Measurements from ENCODE around the gene NDUFS7. TPM values are rescaled to one million over a fixed set of nuclear protein-coding genes. Genes with fewer than 3 reads are reported as not detected.

NDUFS7 gene
- total RNA-seq, 4 donors from 2014 or later, result 77.7 to 106 (median 86.1) TPM

- no peak for ATAC-seq
- Histone ChIP-seq H3K4me1 (peaks cover 0 to 26% (median 11%) of the 10 kb centered on the region in 3 donors), H3K27me3 (no peaks in the 10 kb centered on the region), H3K4me3 (no peak overlapping the region), H3K36me3 (peaks cover 0 to 91% of the 10 kb centered on the region in 2 donors), H3K9me3 (no peaks in the 10 kb centered on the region), H3K27ac (no peak overlapping the region)
- TF ChIP-seq EP300 (IDR thresholded peaks at IDR 0.05) (no peak), CTCF (IDR thresholded peaks at IDR 0.05) (no peak), POLR2A (IDR thresholded peaks at IDR 0.05) (no peak), POLR2AphosphoS5 (IDR thresholded peaks at IDR 0.05) (no peak)
- 100% methylated on average over 2 of the region's 52 CpGs; no CpG with 5 or more reads in 1 of the 2 donors for WGBS, 2 donors (ENCODE audit: low coverage in 1 of 2)
Observed at GRCh38 chr19:1370579-1371361, 12.9 kb upstream of the NDUFS7 start.

- Histone ChIP-seq H3K27ac (peak overlapping the region; percentile 6 to 84 (median 80)), H3K4me3 (no peak overlapping the region), H3K9me3 (no peaks in the 10 kb centered on the region), H3K4me1 (peaks cover 0 to 26% (median 11%) of the 10 kb centered on the region in 3 donors), H3K27me3 (no peaks in the 10 kb centered on the region), H3K36me3 (peaks cover 0 to 85% of the 10 kb centered on the region in 2 donors)
- WGBS, 2 donors (ENCODE audit: low coverage in 1 of 2), result 20 to 80% methylated on average over 1 to 2 of the region's 20 CpGs
- TF ChIP-seq POLR2A (IDR thresholded peaks at IDR 0.05) (no peak), CTCF (IDR thresholded peaks at IDR 0.05) (no peak), EP300 (IDR thresholded peaks at IDR 0.05) (no peak), POLR2AphosphoS5 (IDR thresholded peaks at IDR 0.05) (no peak)
- peak; percentile 10 for ATAC-seq
Observed at GRCh38 chr19:1373042-1373533, 10.6 kb upstream of the NDUFS7 start.

- TF ChIP-seq POLR2AphosphoS5 (IDR thresholded peaks at IDR 0.05) (peak; percentile 67), POLR2A (IDR thresholded peaks at IDR 0.05) (no peak), CTCF (IDR thresholded peaks at IDR 0.05) (no peak), EP300 (IDR thresholded peaks at IDR 0.05) (no peak)
- ATAC-seq, result peak; percentile 79
- 33 to 87% methylated on average over 7 to 8 of the region's 22 CpGs for WGBS, 2 donors (ENCODE audit: low coverage in 1 of 2)
Observed at GRCh38 chr19:1373534-1374249, 10.0 kb upstream of the NDUFS7 start.

GRCh38 chr19:1374250-1374577 lies 9.5 kb upstream of the NDUFS7 start:
- TF ChIP-seq POLR2AphosphoS5 (IDR thresholded peaks at IDR 0.05), result no peak
- TF ChIP-seq POLR2A (IDR thresholded peaks at IDR 0.05), result no peak
- no peak for TF ChIP-seq CTCF (IDR thresholded peaks at IDR 0.05)
- no peak for TF ChIP-seq EP300 (IDR thresholded peaks at IDR 0.05)
- no peak for ATAC-seq
- H3K9me3 ChIP-seq, result no peaks in the 10 kb centered on the region
- H3K4me3 ChIP-seq, result no peak overlapping the region
- peaks cover 0 to 81% of the 10 kb centered on the region in 2 donors for H3K36me3 ChIP-seq
- peak overlapping the region in 3 of 4 donors; percentile 79 to 84 (median 82) for H3K27ac ChIP-seq
- no peaks in the 10 kb centered on the region for H3K27me3 ChIP-seq
- peaks cover 0 to 26% (median 11%) of the 10 kb centered on the region in 3 donors for H3K4me1 ChIP-seq
- 84% methylated on average over 6 of the region's 12 CpGs; no CpG with 5 or more reads in 1 of the 2 donors for WGBS, 2 donors (ENCODE audit: low coverage in 1 of 2)

More at GRCh38 chr19:1373534-1374249, 10.0 kb upstream of the NDUFS7 start:
- Histone ChIP-seq H3K4me1 (peaks cover 0 to 26% (median 11%) of the 10 kb centered on the region in 3 donors), H3K9me3 (no peaks in the 10 kb centered on the region), H3K4me3 (no peak overlapping the region), H3K27me3 (no peaks in the 10 kb centered on the region), H3K36me3 (peaks cover 0 to 83% of the 10 kb centered on the region in 2 donors), H3K27ac (peak overlapping the region in 3 of 4 donors; percentile 79 to 84 (median 82))
